ENCODE data around the gene OR8D1.

DNA sequence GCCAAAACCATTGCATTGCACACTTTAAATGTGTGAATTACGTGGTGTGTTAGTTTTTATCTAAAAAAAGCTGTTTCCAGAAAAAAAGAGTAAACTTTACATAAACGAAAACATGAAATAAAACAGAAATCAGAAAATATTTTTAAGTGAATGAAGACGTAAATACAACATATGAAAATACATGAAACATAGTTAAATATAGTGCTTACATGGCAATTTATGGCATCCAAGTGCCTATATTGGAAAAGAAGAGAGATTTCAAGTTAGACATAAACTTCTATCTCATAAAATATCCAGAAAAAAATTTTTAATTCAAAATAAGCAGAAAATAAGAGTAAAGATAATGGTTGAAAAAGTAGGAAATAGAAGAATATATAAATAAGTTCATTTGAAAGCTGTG is 18.1 kb upstream of the OR8D1 start:
- TF ChIP-seq, protein P1, sequence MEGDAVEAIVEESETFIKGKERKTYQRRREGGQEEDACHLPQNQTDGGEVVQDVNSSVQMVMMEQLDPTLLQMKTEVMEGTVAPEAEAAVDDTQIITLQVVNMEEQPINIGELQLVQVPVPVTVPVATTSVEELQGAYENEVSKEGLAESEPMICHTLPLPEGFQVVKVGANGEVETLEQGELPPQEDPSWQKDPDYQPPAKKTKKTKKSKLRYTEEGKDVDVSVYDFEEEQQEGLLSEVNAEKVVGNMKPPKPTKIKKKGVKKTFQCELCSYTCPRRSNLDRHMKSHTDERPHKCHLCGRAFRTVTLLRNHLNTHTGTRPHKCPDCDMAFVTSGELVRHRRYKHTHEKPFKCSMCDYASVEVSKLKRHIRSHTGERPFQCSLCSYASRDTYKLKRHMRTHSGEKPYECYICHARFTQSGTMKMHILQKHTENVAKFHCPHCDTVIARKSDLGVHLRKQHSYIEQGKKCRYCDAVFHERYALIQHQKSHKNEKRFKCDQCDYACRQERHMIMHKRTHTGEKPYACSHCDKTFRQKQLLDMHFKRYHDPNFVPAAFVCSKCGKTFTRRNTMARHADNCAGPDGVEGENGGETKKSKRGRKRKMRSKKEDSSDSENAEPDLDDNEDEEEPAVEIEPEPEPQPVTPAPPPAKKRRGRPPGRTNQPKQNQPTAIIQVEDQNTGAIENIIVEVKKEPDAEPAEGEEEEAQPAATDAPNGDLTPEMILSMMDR (IDR thresholded peaks at IDR 0.05) = no peak
- TF ChIP-seq EP300 (IDR thresholded peaks at IDR 0.05) = no peak

Measured in tibial nerve (tissue), 4 donors.